Measurements from ENCODE around the gene LAMC3. TPM values are rescaled to one million over a fixed set of nuclear protein-coding genes. Genes with fewer than 3 reads are reported as not detected.

The LAMC3 gene
- polyA plus RNA-seq, 1 donor from 2014 or later: 0.04 TPM

GRCh38 chr9:131030239-131031004, 21.4 kb downstream of the LAMC3 start (continued):
- TF ChIP-seq POLR2AphosphoS5 (IDR thresholded peaks at IDR 0.05): no peak
- no peak for TF ChIP-seq TAF1 (IDR thresholded peaks at IDR 0.05; ENCODE audit: low read depth)
- TF ChIP-seq EP300 (conservative IDR thresholded peaks at IDR 0.05; ENCODE audit: poor library complexity, severe bottlenecking): no peak
- TF ChIP-seq EZH2 (IDR thresholded peaks at IDR 0.05; ENCODE audit: borderline replicate concordance, insufficient read depth, low read length, poor library complexity, severe bottlenecking): no peak

- H3K9me2 ChIP-seq (ENCODE audit: insufficient read depth, low read length): no peaks in the 10 kb centered on the region
- H2AFZ ChIP-seq (ENCODE audit: low read depth, low read length): no peak overlapping the region
- H3K27ac ChIP-seq (ENCODE audit: low read length): no peak overlapping the region
- H3K9me3 ChIP-seq (ENCODE audit: low read length): no peaks in the 10 kb centered on the region
- no peaks in the 10 kb centered on the region for H3K27me3 ChIP-seq (ENCODE audit: insufficient read depth, low read depth, low read length)
- H4K20me1 ChIP-seq (ENCODE audit: insufficient read depth): no peaks in the 10 kb centered on the region
- H3F3A ChIP-seq (ENCODE audit: insufficient read depth, low read length, poor library complexity, severe bottlenecking): no peaks in the 10 kb centered on the region
- H3K79me2 ChIP-seq (replicated peaks; ENCODE audit: insufficient read depth, low read length): no peaks in the 10 kb centered on the region
- no peak overlapping the region for H3K4me3 ChIP-seq (ENCODE audit: low read length)
- H3K36me3 ChIP-seq (ENCODE audit: insufficient read depth, low read length): no peaks in the 10 kb centered on the region
- no peak overlapping the region for H3K4me2 ChIP-seq (ENCODE audit: low read length)
- no peak for TF ChIP-seq RAD21 (conservative IDR thresholded peaks at IDR 0.05)
- TF ChIP-seq MXI1 (conservative IDR thresholded peaks at IDR 0.05; ENCODE audit: poor library complexity, severe bottlenecking): no peak
- no peak for TF ChIP-seq EP300 (conservative IDR thresholded peaks at IDR 0.05; ENCODE audit: poor library complexity, severe bottlenecking)
- no peak for TF ChIP-seq EZH2 (IDR thresholded peaks at IDR 0.05; ENCODE audit: borderline replicate concordance, insufficient read depth, low read length, poor library complexity, severe bottlenecking)
- peak overlapping the region; percentile 21 for H3K9ac ChIP-seq (ENCODE audit: low read length)
Measured at GRCh38 chr9:131031005-131031641, 22.1 kb downstream of the LAMC3 start.

- Histone ChIP-seq H3K9ac (ENCODE audit: low read length) (peak overlapping the region; percentile 21), H3K4me2 (ENCODE audit: low read length) (no peak overlapping the region), H4K20me1 (ENCODE audit: insufficient read depth) (no peaks in the 10 kb centered on the region), H3K27ac (ENCODE audit: low read length) (no peak overlapping the region), H3K36me3 (ENCODE audit: insufficient read depth, low read length) (no peaks in the 10 kb centered on the region), H2AFZ (ENCODE audit: low read depth, low read length) (no peak overlapping the region), H3K4me3 (ENCODE audit: low read length) (no peak overlapping the region), H3K79me2 (replicated peaks; ENCODE audit: insufficient read depth, low read length) (no peaks in the 10 kb centered on the region), H3F3A (ENCODE audit: insufficient read depth, low read length, poor library complexity, severe bottlenecking) (no peaks in the 10 kb centered on the region), H3K27me3 (ENCODE audit: insufficient read depth, low read depth, low read length) (no peaks in the 10 kb centered on the region), H3K9me3 (ENCODE audit: low read length) (no peaks in the 10 kb centered on the region), H3K9me2 (ENCODE audit: insufficient read depth, low read length) (no peaks in the 10 kb centered on the region)
- TF ChIP-seq TAF1 (IDR thresholded peaks at IDR 0.05; ENCODE audit: low read depth) (no peak), SMC3 (conservative IDR thresholded peaks at IDR 0.05; ENCODE audit: poor library complexity) (no peak), POLR2AphosphoS5 (IDR thresholded peaks at IDR 0.05) (no peak), EP300 (conservative IDR thresholded peaks at IDR 0.05; ENCODE audit: poor library complexity, severe bottlenecking) (no peak), CTCF (IDR thresholded peaks at IDR 0.05; ENCODE audit: poor library complexity, severe bottlenecking) (no peak), RAD21 (conservative IDR thresholded peaks at IDR 0.05) (no peak), EZH2 (IDR thresholded peaks at IDR 0.05; ENCODE audit: borderline replicate concordance, insufficient read depth, low read length, poor library complexity, severe bottlenecking) (no peak)
Measured at GRCh38 chr9:131031642-131032005, 22.6 kb downstream of the LAMC3 start.

All from neural cell (in vitro differentiated cells).